Skeletal muscle tissue (tissue), 4 donors: ENCODE data around the gene OCA2. TPM values are rescaled to one million over a fixed set of nuclear protein-coding genes. Genes with fewer than 3 reads are reported as not detected.

ENCODE experiments used
- H3K27ac ChIP-seq: one replicate; pipeline ENCODE4 v1.7.0; 2013; ENCODE audit warnings: mild to moderate bottlenecking, low read depth, low read length, inconsistent platforms
- H3K27me3 ChIP-seq, 3 donors: one replicate each; pipeline ENCODE4 v1.7.0; 2013; ENCODE audit warnings: low read length in 3 of 3; ENCODE audit not compliant: control insufficient read depth in 3 of 3, insufficient read depth in 3 of 3
- H3K36me3 ChIP-seq, 3 donors: one replicate each; pipeline ENCODE4 v1.7.0; 2013; ENCODE audit warnings: low read length in 3 of 3; ENCODE audit not compliant: control insufficient read depth in 3 of 3, insufficient read depth in 3 of 3
- H3K4me1 ChIP-seq, 3 donors: one replicate each; pipeline ENCODE4 v1.7.0; 2013; ENCODE audit warnings: low read length in 3 of 3, mild to moderate bottlenecking in 3 of 3; ENCODE audit not compliant: control insufficient read depth in 3 of 3, insufficient read depth in 3 of 3
- H3K4me3 ChIP-seq, 3 donors: one replicate each; pipeline ENCODE4 v1.7.0; 2013; ENCODE audit warnings: low read length in 3 of 3
- H3K9ac ChIP-seq, 3 donors: one replicate each; pipeline ENCODE4 v1.7.0; 2013; ENCODE audit warnings: low read length in 3 of 3, mild to moderate bottlenecking in 3 of 3, moderate library complexity in 2 of 3, low read depth in 1 of 3
- H3K9me3 ChIP-seq, 3 donors: one replicate each; pipeline ENCODE4 v1.7.0; 2013; ENCODE audit warnings: low read length in 3 of 3; ENCODE audit not compliant: control insufficient read depth in 3 of 3
- total RNA-seq: library from RNA; depleted of rRNA; stranded (reverse); fragments of >200 nt; gene quantifications from one replicate; pipeline ENCODE4 v1.2.3, GENCODE V29; 2014
- donor health status: Osteomylitis.

Gene OCA2
- total RNA-seq, 1 donor from 2014 or later: 5.7 TPM

DNA sequence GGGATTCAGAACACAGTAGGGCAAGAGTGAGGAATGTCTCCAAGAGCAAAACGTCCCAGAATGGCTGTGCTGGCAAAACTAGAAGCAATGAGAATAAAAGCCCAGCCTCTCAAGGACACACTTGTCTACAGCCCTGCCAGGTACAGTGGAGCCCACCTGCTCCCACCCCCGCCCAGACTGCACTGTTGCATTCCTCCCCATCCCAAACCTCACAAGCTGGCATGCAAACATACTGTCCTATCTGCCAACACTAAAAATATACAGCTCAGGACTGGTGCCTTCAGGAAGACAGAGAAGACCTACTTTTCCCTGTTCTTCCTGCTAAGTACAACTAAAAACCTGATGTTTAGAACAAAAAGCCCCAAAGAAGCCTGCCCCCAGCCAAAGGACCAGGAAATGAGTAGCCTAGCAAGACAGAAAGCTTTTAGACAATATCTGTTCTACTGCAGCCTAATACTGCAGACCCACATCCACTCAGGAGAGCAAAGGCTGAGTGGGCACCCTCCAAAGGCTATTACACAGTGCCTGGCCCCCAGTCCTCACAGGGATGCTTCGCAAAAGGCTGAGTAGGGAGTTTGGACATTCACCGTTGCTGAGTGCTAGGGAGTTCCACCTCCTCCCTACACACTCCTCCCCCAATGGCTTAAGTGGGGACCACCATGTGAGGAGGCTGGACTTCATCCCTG is 13.5 kb downstream of the OCA2 start:
- Histone ChIP-seq H3K36me3 (no peaks in the 10 kb centered on the region), H3K4me3 (no peak overlapping the region), H3K9ac (peak overlapping the region in 1 of 3 donors; percentile 10), H3K27me3 (peaks cover 0 to 2% (median 0%) of the 10 kb centered on the region in 3 donors), H3K4me1 (peaks cover 0 to 4% (median 0%) of the 10 kb centered on the region in 3 donors), H3K9me3 (peaks cover 0 to 3% (median 0%) of the 10 kb centered on the region in 3 donors), H3K27ac (no peak overlapping the region)

DNA sequence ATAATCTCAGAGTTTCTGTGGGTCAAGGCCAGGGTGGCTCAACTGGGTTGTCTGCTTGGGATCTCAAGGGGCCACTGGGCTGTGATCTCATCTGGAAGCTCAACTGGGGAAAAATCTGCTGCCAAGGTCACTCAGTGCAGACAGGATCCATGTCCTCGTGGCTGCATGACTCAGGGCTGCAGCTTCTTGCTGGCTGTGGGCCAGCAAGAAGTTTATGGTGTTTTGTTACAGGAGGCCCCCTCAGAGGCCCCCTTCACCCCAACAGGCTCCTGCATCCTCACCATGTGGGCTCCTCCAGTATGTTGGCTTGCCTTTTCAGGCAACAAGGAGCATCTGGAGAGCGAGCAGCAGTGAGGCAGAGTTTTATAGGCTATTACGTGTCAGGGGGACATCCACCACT is 14.6 kb downstream of the OCA2 start:
- H3K4me3 ChIP-seq: no peak overlapping the region
- H3K27me3 ChIP-seq: peaks cover 0 to 2% (median 0%) of the 10 kb centered on the region in 3 donors
- H3K9me3 ChIP-seq: peaks cover 0 to 3% (median 0%) of the 10 kb centered on the region in 3 donors
- no peaks in the 10 kb centered on the region for H3K36me3 ChIP-seq
- no peak overlapping the region for H3K27ac ChIP-seq
- H3K4me1 ChIP-seq: peaks cover 0 to 4% (median 0%) of the 10 kb centered on the region in 3 donors
- no peak overlapping the region for H3K9ac ChIP-seq

DNA sequence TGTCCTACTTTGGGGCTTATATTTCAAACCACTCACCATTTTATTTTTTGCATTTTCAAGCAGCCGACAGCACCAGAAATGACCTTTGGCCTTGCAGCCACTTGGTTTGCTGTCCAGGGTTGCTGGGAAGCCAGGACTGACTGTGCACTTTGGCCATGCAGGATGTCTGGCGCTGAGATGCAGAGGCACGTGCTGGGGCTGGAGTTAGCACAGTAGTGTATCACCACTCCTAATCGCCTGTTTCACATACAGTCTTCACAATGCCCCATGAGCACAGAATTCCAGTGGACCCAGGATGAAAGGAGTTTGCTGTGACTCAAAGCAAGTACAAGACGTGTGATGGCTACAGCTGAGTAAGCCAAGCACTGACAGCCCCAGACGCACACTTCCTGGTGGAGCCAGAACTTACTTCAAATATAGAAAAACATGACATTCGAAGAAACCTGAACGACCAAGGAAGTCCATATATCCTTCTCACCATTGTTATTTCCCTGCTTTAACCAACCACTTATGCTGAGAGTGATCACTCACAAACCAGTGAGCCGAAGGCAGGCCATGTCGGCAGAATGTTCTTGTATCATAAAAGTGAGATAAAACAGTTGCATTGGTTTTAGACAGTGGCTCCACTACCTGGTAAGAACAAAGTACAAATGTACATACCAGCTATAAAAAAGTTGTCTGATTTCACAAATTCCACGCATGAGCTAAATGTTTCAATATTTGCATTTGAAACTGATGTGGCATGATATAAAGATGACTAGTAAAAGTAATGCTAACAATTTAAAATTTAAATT is 16.0 kb downstream of the OCA2 start:
- Histone ChIP-seq H3K4me1 (peaks cover 0 to 4% (median 0%) of the 10 kb centered on the region in 3 donors), H3K36me3 (no peaks in the 10 kb centered on the region), H3K9ac (no peak overlapping the region), H3K27ac (no peak overlapping the region), H3K4me3 (no peak overlapping the region), H3K27me3 (peaks cover 0 to 2% (median 0%) of the 10 kb centered on the region in 3 donors), H3K9me3 (peaks cover 0 to 3% (median 0%) of the 10 kb centered on the region in 3 donors)

DNA sequence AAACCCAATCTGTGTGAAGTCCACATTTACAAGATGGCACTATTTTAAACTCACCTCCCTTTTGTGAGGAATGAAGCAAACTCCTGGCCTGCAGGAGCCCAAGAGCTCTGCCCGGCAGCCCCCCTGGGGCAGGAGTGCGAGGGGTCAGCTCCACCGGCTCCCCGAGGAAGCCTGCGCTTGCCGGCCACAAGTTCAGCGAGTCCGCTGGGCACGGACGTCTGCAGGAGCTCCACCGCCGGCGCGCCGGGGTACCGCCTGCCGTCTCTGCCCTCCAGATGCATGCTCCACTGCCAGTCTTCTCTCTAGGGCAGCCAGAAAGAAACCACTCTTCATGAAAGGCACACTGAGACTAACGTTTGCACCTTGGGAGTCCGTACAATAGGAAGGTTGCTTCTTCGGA is 17.5 kb downstream of the OCA2 start:
- no peak overlapping the region for H3K4me3 ChIP-seq
- peaks cover 0 to 2% (median 0%) of the 10 kb centered on the region in 3 donors for H3K27me3 ChIP-seq
- peaks cover 0 to 3% (median 0%) of the 10 kb centered on the region in 3 donors for H3K9me3 ChIP-seq
- H3K4me1 ChIP-seq: peaks cover 0 to 4% (median 0%) of the 10 kb centered on the region in 3 donors
- H3K36me3 ChIP-seq: no peaks in the 10 kb centered on the region
- H3K27ac ChIP-seq: no peak overlapping the region
- no peak overlapping the region for H3K9ac ChIP-seq

- Histone ChIP-seq H3K9me3 (peaks cover 0 to 3% (median 0%) of the 10 kb centered on the region in 3 donors), H3K27me3 (peaks cover 0 to 2% (median 0%) of the 10 kb centered on the region in 3 donors), H3K9ac (no peak overlapping the region), H3K36me3 (no peaks in the 10 kb centered on the region), H3K27ac (no peak overlapping the region), H3K4me1 (no peaks in the 10 kb centered on the region), H3K4me3 (no peak overlapping the region)
Observed at GRCh38 chr15:28080386-28080785, 18.7 kb downstream of the OCA2 start.

- no peaks in the 10 kb centered on the region for H3K4me1 ChIP-seq
- no peaks in the 10 kb centered on the region for H3K36me3 ChIP-seq
- peaks cover 0 to under 1% (median 0%) of the 10 kb centered on the region in 3 donors for H3K27me3 ChIP-seq
- no peak overlapping the region for H3K4me3 ChIP-seq
- no peak overlapping the region for H3K9ac ChIP-seq
- no peak overlapping the region for H3K27ac ChIP-seq
- H3K9me3 ChIP-seq: peaks cover 0 to 3% (median 0%) of the 10 kb centered on the region in 3 donors
Observed at GRCh38 chr15:28079313-28079969, 19.7 kb downstream of the OCA2 start.

DNA sequence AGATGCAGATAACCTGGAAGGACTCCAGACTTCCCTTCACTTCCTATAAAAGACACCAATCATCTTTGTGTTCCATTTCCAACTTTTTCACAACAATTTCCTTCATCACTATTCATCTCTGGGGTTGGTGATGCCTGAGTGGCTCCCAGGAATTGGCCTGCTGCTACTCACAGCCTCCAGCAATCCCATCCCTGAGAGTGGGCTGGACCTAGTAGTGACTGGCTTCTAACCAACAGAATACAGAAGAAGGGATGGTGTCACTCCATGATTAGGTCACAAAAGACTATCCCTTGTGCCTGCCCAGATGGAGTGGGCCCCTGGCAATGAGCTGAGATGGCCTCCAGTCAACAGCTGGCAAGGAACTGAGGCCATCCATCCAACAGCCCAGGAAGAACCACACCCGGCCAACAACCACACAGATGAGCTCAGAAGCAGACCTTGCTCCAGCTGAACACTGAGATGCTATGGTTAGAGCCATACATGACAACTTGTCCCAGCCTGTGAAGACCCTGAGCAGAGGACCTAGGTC is 20.9 kb downstream of the OCA2 start:
- Histone ChIP-seq H3K9ac (no peak overlapping the region), H3K27ac (no peak overlapping the region), H3K4me1 (no peaks in the 10 kb centered on the region), H3K27me3 (no peaks in the 10 kb centered on the region), H3K36me3 (no peaks in the 10 kb centered on the region), H3K9me3 (no peaks in the 10 kb centered on the region), H3K4me3 (no peak overlapping the region)

DNA sequence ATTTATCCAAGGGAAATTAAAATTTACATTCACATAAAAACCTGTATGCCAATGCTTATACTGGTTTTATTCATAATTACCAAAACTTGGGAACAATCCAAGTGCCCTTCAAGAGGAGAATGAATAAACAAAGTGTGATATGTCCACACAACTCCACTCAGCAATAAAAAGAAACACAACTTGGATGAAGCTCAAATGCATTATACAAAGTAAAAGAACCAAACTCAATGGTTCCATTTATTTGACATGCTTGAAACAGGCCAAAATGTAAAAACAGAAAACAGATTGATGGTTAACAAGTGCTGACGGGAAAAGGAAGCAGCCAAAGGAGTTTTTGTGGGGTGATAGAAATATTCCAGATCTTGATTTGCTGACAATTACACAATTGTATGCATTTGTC is 23.5 kb downstream of the OCA2 start:
- H3K9ac ChIP-seq: no peak overlapping the region
- H3K27ac ChIP-seq: no peak overlapping the region
- H3K27me3 ChIP-seq: no peaks in the 10 kb centered on the region
- no peaks in the 10 kb centered on the region for H3K36me3 ChIP-seq
- H3K4me3 ChIP-seq: no peak overlapping the region
- H3K9me3 ChIP-seq: no peaks in the 10 kb centered on the region
- H3K4me1 ChIP-seq: no peaks in the 10 kb centered on the region

DNA sequence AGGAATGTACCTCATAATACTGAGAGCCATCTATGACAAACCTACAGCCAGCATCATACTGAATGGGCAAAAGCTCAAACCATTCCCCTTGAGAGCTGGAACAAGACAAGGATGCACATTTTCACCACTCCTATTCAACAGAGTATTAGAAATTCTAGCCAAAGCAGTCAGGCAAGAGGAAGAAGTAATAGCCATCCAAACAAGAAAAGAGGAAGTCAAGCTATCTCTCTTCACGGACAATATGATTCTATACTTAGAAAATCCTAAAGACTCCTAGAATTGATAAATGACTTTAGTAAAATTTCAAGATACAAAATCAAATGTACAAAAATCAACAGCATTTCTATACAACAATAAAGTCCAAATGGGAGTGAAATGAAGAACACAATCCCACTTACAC is 30.2 kb downstream of the OCA2 start:
- Histone ChIP-seq H3K27me3 (no peaks in the 10 kb centered on the region), H3K36me3 (no peaks in the 10 kb centered on the region), H3K9me3 (no peaks in the 10 kb centered on the region), H3K4me1 (no peaks in the 10 kb centered on the region), H3K9ac (no peak overlapping the region), H3K4me3 (no peak overlapping the region), H3K27ac (no peak overlapping the region)
